ENCODE measurements around the gene MRPL36. TPM values are rescaled to one million over a fixed set of nuclear protein-coding genes. Genes with fewer than 3 reads are reported as not detected.

The MRPL36 gene
- total and polyA plus RNA-seq, 4 donors = 14.5 to 62.8 (median 40.4) TPM

DNA sequence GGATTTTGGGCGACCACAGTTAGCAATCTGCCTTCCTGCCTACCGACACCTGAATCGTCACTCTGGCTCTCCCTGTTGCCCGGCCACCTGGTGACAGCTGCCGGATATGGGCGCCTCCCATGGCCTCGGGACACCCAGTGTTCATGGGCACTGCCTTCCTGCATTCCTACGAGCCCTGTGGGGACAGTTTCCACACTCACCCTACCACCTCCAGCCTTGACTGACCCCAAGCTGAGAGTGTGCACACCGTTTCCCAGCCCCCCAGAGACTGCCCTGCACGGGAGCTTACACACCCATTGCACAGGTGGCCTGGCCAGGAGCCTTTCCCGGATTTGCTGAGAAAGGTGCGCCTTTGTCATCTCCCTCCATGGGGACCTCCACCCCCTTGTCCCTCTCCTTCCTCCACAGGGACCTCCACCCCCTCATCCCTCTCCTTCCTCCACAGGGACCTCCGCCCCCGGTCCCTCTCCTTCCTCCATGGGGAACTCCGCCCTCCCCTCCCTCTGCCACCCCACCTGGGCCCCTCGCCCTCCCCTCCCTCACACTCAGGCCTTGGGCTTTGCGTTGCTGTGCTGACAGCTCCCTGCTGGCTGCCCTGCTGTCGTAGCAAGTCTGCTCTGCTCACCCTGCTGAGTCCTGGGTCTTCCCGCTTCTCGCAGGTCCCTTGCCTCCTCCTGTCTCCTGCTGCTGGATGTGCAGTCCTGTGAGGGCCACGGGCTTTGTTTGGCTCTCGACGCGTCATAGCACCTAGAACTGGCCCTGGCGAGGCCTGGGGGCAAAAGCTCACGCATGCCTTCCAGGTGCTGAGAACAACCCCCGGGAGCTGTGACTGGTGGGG is 48.4 kb downstream of the MRPL36 start:
- TF ChIP-seq, protein P1, sequence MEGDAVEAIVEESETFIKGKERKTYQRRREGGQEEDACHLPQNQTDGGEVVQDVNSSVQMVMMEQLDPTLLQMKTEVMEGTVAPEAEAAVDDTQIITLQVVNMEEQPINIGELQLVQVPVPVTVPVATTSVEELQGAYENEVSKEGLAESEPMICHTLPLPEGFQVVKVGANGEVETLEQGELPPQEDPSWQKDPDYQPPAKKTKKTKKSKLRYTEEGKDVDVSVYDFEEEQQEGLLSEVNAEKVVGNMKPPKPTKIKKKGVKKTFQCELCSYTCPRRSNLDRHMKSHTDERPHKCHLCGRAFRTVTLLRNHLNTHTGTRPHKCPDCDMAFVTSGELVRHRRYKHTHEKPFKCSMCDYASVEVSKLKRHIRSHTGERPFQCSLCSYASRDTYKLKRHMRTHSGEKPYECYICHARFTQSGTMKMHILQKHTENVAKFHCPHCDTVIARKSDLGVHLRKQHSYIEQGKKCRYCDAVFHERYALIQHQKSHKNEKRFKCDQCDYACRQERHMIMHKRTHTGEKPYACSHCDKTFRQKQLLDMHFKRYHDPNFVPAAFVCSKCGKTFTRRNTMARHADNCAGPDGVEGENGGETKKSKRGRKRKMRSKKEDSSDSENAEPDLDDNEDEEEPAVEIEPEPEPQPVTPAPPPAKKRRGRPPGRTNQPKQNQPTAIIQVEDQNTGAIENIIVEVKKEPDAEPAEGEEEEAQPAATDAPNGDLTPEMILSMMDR (IDR thresholded peaks at IDR 0.05; ENCODE audit: control extremely low read depth, extremely low read depth) = no peak
- H3K27me3 ChIP-seq (ENCODE audit: control insufficient read depth in 3 of 3, insufficient read depth in 3 of 3, low read length in 2 of 3) = peaks cover 0 to 4% (median 4%) of the 10 kb centered on the region in 3 donors

DNA sequence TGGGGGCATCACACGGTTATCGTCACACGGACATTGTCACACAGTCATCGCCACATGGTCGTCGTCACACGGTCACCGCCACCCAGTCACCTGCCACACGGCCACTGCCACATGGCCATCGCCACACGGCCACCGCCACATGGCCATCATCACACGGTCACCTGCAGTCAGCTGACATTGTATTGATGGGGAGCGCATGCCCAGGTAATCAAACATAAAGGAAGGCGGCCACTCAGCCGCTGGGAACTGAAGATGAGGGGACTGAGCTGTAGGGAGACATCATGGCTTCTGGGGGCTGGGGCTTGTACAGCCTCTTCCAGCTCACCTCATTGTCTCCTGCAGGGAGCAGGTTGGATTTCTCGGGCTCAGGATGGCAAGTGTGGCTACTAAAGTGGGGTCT is 49.2 kb downstream of the MRPL36 start:
- Histone ChIP-seq H3K9me3 (ENCODE audit: control insufficient read depth in 4 of 4, insufficient read depth in 3 of 4, low read length in 3 of 4) (peaks cover 0 to 8% (median 0%) of the 10 kb centered on the region in 4 donors), H3K9ac (ENCODE audit: insufficient read depth in 1 of 2, low read length in 2 of 2) (no peak overlapping the region), H3K4me1 (ENCODE audit: control insufficient read depth in 5 of 5, insufficient read depth in 5 of 5, low read length in 5 of 5) (no peaks in the 10 kb centered on the region), H3K27me3 (ENCODE audit: control insufficient read depth in 3 of 3, insufficient read depth in 3 of 3, low read length in 2 of 3) (peaks cover 0 to 4% (median 4%) of the 10 kb centered on the region in 3 donors), H3K4me3 (no peak overlapping the region), H3K27ac (ENCODE audit: low read depth in 1 of 2, low read length in 1 of 2) (no peak overlapping the region), H3K36me3 (ENCODE audit: control insufficient read depth in 4 of 4, insufficient read depth in 4 of 4, low read length in 4 of 4) (no peaks in the 10 kb centered on the region)
- no peak for ATAC-seq (ENCODE audit: insufficient read depth, low FRiP score)
- WGBS, 2 donors = 86 to 91% methylated on average over 17 of the region's 17 CpGs
- TF ChIP-seq, protein P1 (IDR thresholded peaks at IDR 0.05; ENCODE audit: control extremely low read depth, extremely low read depth) = no peak
- no peak for DNase-seq

More for the DNA sequence above, 48.4 kb downstream of the MRPL36 start:
- Histone ChIP-seq H3K27ac (ENCODE audit: low read depth in 1 of 2, low read length in 1 of 2) (no peak overlapping the region), H3K36me3 (ENCODE audit: control insufficient read depth in 4 of 4, insufficient read depth in 4 of 4, low read length in 4 of 4) (no peaks in the 10 kb centered on the region), H3K9me3 (ENCODE audit: control insufficient read depth in 4 of 4, insufficient read depth in 3 of 4, low read length in 3 of 4) (peaks cover 0 to 8% (median 0%) of the 10 kb centered on the region in 4 donors), H3K9ac (ENCODE audit: insufficient read depth in 1 of 2, low read length in 2 of 2) (no peak overlapping the region), H3K4me3 (no peak overlapping the region), H3K4me1 (ENCODE audit: control insufficient read depth in 5 of 5, insufficient read depth in 5 of 5, low read length in 5 of 5) (no peaks in the 10 kb centered on the region)
- DNase-seq (no peak), ATAC-seq (ENCODE audit: insufficient read depth, low FRiP score) (no peak)
- 46 to 58% methylated on average over 24 to 27 of the region's 27 CpGs for WGBS, 2 donors

DNA sequence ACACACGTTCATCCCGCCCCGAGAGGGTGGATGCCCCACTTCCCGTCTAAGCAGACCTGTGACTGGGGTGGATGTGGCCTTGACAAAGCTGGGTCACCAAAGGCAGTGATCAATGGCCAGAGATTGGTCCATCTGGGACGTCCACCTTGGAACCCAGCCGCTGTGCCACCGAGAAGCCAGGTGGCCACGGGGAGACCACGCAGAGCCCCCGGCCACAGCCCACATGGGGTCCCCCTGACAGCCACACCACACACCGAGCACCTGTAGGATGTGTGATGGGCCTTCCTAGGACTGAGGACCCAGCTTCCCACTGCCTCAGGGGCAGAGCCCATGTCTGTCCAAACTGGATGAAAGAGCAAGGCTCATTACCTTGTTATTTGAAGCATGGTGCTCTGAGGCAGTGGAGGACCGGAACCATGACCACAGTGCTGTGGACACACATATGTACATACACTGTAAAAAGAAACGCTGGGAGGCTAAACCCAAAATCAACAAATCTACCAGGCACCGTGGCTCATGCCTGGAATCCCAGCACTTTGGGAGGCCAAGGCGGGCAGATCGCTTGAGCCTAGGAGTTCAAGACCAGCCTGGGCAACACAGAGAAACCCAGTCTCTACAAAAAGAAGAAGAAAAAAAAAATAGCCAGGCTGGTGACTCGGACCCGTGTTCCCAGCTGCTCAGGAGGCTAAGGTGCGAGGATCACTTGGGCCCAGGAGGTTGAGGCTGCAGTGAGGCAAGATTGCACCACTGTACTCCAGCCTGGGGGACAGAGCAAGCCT is 50.1 kb downstream of the MRPL36 start:
- Histone ChIP-seq H3K4me1 (ENCODE audit: control insufficient read depth in 5 of 5, insufficient read depth in 5 of 5, low read length in 5 of 5) (no peaks in the 10 kb centered on the region), H3K9me3 (ENCODE audit: control insufficient read depth in 4 of 4, insufficient read depth in 3 of 4, low read length in 3 of 4) (peaks cover 0 to 12% (median 0%) of the 10 kb centered on the region in 4 donors), H3K27ac (ENCODE audit: low read depth in 1 of 2, low read length in 1 of 2) (no peak overlapping the region), H3K9ac (ENCODE audit: insufficient read depth in 1 of 2, low read length in 2 of 2) (no peak overlapping the region), H3K27me3 (ENCODE audit: control insufficient read depth in 3 of 3, insufficient read depth in 3 of 3, low read length in 2 of 3) (peaks cover 0 to 7% (median 0%) of the 10 kb centered on the region in 3 donors), H3K4me3 (no peak overlapping the region), H3K36me3 (ENCODE audit: control insufficient read depth in 4 of 4, insufficient read depth in 4 of 4, low read length in 4 of 4) (no peaks in the 10 kb centered on the region)
- no peak for DNase-seq
- no peak for ATAC-seq (ENCODE audit: insufficient read depth, low FRiP score)
- WGBS, 2 donors = 87 to 94% methylated on average over 19 of the region's 19 CpGs
- TF ChIP-seq, protein P1 (IDR thresholded peaks at IDR 0.05; ENCODE audit: control extremely low read depth, extremely low read depth) = no peak
